Raji (cell line): ENCODE results near the gene SLC29A1.
A peak's percentile ranks its signal among the peaks of the same experiment; 100 is the strongest.

Source experiments
- POLR2A ChIP-seq: IDR thresholded peaks from 2 replicates; pipeline ENCODE4 v1.6.1; 2011; ENCODE audit warnings: low read depth, low read length, control low read depth; ENCODE audit not compliant: insufficient read depth

Gene SLC29A1

DNA sequence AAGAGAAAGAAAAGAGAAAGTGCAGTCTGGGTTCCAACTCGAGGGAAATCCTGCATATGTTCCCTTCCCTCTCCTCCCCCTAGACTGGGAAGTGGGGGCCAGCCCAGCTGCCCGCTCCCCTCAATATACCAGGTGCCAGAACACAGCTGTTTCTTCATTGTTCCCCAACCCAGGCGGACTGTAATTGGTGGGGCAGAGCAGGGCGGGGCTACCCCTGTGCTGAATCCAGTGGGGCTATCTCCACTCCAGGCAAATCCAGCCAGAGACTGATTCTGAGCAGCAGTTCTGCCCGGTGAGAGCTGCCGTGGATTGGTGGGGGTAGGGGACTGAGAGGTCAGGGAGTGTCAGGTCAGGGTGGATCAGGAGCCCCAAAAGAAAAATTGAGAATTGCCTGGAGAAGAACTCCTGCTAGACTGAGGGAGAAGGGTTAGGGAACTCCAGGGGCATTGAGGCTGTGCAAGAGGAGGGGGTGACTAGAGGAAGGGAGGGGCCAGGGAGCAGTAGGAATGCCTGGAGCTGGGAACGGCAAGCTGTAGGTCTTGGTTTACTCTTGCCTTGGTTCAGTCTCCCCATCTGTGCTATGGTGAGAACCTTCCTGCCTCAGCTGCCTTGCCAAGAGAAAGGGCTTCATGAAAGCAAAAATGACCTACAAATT is 6.6 kb upstream of the SLC29A1 start, which contains the start of gene MYMX:
Gene MYMX, plus strand, starts transcription at position 250 of the 655 bp plus-strand sequence. CDS start 546 bp downstream, outside the sequence.
- TF ChIP-seq POLR2A, result no peak

DNA sequence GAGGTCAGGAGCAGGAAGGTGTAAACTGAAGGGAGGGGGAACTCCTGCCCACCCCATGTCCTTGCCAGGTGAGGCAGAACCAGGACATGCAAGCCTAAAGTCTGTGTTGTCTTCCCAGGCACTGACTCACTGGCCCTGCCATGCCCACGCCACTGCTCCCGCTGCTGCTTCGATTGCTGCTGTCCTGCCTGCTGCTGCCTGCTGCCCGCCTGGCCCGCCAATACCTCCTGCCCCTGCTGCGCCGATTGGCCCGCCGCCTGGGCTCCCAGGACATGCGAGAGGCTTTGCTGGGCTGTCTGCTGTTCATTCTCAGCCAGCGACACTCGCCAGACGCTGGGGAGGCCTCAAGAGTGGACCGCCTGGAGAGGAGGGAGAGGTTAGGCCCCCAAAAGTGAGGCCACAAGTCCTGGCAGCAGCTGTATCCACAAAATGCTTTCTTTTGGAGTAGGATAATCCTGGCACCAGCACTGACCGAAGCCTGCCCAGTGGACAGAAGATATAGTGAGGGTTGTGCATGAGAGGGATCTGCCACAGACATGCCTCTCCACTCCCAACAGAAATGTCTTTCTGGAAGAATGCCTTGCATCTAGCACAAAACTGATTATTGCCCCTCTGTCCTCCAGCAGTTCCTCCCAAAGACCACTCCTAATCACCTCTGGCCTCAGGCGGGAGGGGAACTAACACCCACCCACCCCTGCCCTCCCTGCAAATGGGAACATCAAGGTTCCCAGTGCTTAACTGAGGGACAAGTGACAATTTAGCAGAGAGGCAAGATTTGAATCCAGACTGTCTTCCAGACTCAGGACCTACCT is 5.9 kb upstream of the SLC29A1 start:
- no peak for TF ChIP-seq POLR2A

DNA sequence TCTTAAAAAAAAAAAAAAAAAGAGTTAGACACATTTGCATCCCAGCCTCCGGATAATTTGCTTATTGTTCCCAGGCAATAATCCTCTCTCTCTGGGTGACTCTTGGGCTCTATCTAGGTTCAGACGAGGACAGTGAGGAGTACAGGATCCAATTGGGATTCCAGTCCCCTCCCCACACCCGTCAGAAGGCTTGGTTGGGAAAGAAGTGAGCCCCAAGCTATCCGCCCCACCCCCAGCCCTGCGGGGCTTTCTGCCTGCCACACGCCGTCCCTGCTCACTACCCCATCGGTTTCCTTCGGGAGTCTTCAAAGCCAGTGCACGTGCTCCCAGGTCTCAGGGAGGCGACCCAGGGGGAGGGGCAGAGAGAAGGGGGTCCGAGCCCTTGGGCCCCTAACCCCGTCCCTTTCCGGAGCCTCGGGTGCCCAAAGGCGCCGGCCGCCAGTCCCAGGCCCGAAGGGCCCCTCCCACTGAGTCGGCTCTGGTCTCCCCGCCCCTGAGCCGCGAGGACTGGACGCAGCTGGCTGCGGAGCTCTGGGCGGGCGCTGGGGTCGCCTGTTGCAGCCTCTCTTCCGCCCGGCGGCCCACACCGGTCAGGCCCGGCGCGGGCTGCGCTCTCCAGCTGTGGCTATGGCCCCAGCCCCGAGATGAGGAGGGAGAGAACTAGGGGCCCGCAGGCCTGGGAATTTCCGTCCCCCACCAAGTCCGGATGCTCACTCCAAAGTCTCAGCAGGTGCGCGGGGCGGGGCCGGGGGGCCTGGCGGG is 4.2 kb upstream of the SLC29A1 start:
- peak; percentile 40 for TF ChIP-seq POLR2A

DNA sequence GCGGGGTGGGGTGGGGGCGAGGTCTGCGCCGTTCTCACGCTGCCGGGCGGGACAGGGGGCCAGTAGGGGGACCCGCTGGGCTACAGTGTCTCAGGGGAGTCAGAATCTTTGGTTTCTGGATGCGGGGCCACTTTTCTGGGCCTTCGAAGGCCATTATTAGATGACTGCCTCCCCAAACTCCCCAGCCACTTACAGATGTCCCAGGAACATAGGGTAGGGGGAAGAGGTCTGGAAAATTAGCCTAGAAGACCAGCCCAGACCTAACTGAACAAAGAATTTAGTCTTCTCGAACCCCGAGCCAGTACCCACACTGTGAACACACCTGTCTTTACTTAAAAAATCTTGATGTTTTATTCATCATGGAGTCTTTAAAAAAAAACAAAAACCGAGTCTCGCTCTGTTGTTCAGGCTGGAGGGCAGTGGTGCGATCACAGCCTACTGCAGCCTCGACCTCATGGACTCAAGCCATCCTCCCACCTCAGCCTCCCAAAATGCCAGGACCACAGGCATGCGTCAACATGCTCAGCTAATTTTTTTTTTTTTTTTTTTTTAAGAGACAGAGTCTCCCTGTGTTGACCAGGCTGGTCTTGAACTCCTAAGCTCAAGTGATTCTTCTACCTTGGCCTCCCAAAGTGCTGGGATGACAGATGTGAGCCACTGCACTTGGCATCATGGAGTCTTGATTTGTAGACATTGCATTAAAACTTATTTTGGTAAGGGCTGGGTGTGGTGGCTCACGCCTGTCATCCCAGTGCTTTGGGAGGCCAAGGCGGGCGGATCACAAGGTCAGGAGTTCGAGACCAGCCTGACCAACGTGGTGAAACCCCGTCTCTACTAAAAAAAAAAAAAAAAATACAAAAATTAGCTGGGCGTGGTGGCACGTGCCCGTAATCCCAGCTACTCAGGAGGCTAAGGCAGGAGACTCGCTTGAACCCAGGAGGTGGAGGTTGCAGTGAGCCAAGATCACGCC is 3.3 kb upstream of the SLC29A1 start:
- TF ChIP-seq POLR2A, result no peak

GRCh38 chr6:44220913-44221290 is 2.5 kb upstream of the SLC29A1 start:
- no peak for TF ChIP-seq POLR2A

DNA sequence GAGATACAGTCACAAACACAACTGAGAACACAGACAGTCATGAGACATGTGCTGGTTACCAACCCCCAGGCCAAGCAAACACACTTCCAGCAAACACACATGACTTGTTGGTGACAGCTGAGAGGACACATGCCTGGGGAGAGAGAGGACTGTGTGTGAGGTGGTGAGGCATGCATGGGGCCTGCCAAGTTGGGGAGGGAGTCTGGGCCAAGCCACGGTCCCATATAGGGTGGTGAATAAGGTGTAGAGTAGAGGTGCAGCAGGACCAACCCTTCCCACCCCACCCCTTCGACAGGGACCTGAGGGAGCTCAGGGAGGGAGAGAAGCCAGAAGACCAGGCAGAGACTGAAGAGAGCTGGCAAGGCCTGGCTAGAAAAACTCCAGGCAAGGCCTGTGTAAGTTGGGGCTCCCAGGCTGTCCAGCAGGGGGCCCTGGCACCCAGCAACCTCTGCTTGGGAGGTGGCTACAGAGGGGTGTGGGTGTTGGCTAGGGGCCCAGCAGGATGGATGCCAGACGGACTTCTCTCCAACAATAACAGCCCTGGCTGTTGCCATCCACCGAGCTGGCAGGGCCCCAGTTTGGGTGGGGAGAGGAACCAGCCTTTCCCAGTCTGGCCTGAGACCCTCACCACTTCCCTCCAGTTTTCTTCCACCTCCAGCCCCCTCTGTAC is 2.0 kb upstream of the SLC29A1 start:
- peak; percentile 51 for TF ChIP-seq POLR2A

- TF ChIP-seq POLR2A, result no peak
These were observed 1.4 kb upstream of the SLC29A1 start for GRCh38 chr6:44221961-44222335.

GRCh38 chr6:44222486-44223318 is 693 bp upstream of the SLC29A1 start:
- TF ChIP-seq POLR2A, result no peak

- TF ChIP-seq POLR2A, result no peak; the same call in 1 of the 2 replicates
These were observed 902 bp downstream of the SLC29A1 start for GRCh38 chr6:44224029-44224964.

GRCh38 chr6:44224965-44225305 is 1.5 kb downstream of the SLC29A1 start:
- no peak for TF ChIP-seq POLR2A

GRCh38 chr6:44225579-44226325 is 2.4 kb downstream of the SLC29A1 start:
- no peak for TF ChIP-seq POLR2A
